Lower leg skin (tissue), 3 donors: ENCODE data around the gene IL1R2.

ENCODE experiments used
- POLR2A ChIP-seq, 2 donors: fragments of 450-650 bp; IDR thresholded peaks; one replicate each; pipeline ENCODE4 v1.6.1; 2016 to 2017; ENCODE audit warnings: antibody characterized with exemption in 2 of 2, mild to moderate bottlenecking in 1 of 2, moderate library complexity in 1 of 2
- TF ChIP-seq, protein P1 (sequence below), 3 donors: fragments of 450-650 bp; IDR thresholded peaks; one replicate each; pipeline ENCODE4 v1.5.1; 2016; ENCODE audit warnings: antibody characterized with exemption in 3 of 3, mild to moderate bottlenecking in 3 of 3, moderate library complexity in 2 of 3

DNA sequence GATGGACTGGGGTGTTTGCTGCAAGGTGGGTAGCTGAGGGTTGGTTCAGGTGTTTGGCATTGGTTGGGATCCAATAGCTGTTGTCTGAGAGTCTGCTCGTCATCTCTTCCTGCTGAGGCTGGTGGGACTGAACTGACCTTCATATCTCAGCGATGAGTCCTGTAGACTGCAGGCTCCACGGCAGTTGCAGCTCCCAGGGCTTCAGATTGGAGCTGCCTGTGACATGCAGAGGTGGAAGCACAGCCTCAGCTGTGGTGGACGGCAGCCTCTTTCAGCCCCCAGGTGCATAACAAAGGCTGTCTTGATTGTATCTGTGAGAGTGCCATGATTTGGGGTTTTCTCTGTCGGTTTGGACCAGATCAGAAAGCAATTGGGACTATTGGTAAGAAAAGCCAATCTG is 3.9 kb upstream of the IL1R2 start:
- TF ChIP-seq, protein P1, sequence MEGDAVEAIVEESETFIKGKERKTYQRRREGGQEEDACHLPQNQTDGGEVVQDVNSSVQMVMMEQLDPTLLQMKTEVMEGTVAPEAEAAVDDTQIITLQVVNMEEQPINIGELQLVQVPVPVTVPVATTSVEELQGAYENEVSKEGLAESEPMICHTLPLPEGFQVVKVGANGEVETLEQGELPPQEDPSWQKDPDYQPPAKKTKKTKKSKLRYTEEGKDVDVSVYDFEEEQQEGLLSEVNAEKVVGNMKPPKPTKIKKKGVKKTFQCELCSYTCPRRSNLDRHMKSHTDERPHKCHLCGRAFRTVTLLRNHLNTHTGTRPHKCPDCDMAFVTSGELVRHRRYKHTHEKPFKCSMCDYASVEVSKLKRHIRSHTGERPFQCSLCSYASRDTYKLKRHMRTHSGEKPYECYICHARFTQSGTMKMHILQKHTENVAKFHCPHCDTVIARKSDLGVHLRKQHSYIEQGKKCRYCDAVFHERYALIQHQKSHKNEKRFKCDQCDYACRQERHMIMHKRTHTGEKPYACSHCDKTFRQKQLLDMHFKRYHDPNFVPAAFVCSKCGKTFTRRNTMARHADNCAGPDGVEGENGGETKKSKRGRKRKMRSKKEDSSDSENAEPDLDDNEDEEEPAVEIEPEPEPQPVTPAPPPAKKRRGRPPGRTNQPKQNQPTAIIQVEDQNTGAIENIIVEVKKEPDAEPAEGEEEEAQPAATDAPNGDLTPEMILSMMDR (IDR thresholded peaks at IDR 0.05): no peak
- TF ChIP-seq POLR2A (IDR thresholded peaks at IDR 0.05): no peak
